Hepatocyte (in vitro differentiated cells): ENCODE data around the gene BROX.

ENCODE experiments used
- EZH2 ChIP-seq: fragments of 200-600 bp; sonication (generic); IDR thresholded peaks from 2 replicates; pipeline ENCODE4 v1.6.1; 2016; ENCODE audit warnings: antibody characterized with exemption, mild to moderate bottlenecking, borderline replicate concordance
- EZH2phosphoT487 ChIP-seq: fragments of 200-600 bp; sonication (generic); IDR thresholded peaks from one replicate; pipeline ENCODE4 v1.6.1; 2018; ENCODE audit warnings: antibody characterized with exemption, mild to moderate bottlenecking, low read depth, moderate library complexity; ENCODE audit not compliant: unreplicated experiment, severe bottlenecking
- TF ChIP-seq, protein P1 (sequence below): fragments of 200-600 bp; sonication (generic); IDR thresholded peaks from 2 replicates; pipeline ENCODE4 v1.5.1; 2016; ENCODE audit warnings: antibody characterized with exemption, mild to moderate bottlenecking; ENCODE audit not compliant: poor library complexity

DNA sequence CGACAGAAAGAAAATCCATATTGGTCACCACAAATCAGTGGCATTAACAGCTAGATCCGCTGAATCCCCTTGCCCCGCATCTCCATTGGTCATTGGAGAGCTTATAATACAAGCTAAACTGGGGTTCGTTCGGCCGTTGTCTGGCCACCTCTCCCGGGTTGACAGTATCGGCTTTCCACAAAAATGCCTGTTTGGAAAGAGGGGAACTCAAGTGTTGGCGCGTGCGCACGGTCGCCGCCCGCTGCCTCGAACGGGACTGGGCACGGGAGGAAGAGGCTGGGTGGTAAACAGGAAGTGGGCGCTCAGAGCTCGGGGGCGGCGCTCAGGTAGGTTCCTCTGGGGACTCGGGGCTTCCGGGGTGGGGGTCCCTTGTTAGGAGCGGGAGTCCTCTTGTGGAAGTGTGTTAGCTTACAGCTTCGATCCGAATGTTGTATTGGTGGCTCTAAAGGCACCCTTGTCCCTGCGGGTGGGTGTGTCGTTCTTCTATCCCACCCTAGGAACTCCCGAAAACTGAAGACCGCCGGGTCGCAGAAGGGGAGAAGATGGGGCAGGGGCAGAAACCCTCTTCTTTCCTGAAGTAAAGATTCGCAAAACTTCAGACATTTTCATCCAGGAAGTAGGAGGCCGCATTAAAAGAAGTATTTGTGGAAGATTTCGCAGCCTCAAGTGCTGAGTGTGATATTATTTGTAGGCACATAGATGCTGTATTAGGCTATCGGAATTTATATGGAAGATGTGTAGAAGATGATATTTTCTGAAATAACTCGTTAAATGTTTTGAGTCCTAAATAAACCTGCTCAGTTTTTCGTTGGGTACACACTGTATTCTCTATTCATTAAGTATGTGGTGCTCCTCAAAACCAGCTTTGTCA, 962 bp downstream of the BROX start:
- no peak for TF ChIP-seq EZH2
- TF ChIP-seq, protein P1, sequence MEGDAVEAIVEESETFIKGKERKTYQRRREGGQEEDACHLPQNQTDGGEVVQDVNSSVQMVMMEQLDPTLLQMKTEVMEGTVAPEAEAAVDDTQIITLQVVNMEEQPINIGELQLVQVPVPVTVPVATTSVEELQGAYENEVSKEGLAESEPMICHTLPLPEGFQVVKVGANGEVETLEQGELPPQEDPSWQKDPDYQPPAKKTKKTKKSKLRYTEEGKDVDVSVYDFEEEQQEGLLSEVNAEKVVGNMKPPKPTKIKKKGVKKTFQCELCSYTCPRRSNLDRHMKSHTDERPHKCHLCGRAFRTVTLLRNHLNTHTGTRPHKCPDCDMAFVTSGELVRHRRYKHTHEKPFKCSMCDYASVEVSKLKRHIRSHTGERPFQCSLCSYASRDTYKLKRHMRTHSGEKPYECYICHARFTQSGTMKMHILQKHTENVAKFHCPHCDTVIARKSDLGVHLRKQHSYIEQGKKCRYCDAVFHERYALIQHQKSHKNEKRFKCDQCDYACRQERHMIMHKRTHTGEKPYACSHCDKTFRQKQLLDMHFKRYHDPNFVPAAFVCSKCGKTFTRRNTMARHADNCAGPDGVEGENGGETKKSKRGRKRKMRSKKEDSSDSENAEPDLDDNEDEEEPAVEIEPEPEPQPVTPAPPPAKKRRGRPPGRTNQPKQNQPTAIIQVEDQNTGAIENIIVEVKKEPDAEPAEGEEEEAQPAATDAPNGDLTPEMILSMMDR: no peak
- TF ChIP-seq EZH2phosphoT487: no peak
